ENCODE measurements around the gene F8. TPM values are rescaled to one million over a fixed set of nuclear protein-coding genes. Genes with fewer than 3 reads are reported as not detected.

Gene F8
- 5.2 and 5.9 TPM in 2 replicates for total RNA-seq (2013; cell fraction: nucleolus; rRNA removed)
- total RNA-seq (2014; rRNA removed), result 5.1 and 5.3 TPM in 2 replicates
- total RNA-seq (2014; rRNA removed; fragmentation: Illumina TruSeq; extraction: Trizol), result 3.8 and 4.8 TPM in 2 replicates
- 4.5 and 5.0 TPM in 2 replicates for total RNA-seq (2021)
- polyA plus RNA-seq (2011; ENCODE audit: low read depth), result 2.8 TPM
- 8.1 and 11.9 TPM in 2 replicates for polyA plus RNA-seq (2011; rRNA removed)
- polyA plus RNA-seq (2011; cell fraction: cytosol; rRNA removed), result 5.7 and 6.6 TPM in 2 replicates
- 2.8 and 4.1 TPM in 2 replicates for polyA plus RNA-seq (2011; cell fraction: nucleus; rRNA removed)
- polyA plus RNA-seq (2012), result 3.9 and 5.7 TPM in 2 replicates
- 6.4 and 7.4 TPM in 2 replicates for polyA plus RNA-seq (2014; fragmentation: Illumina TruSeq; extraction: Trizol)
- polyA plus RNA-seq (2014; fragmentation: Nextera tagmentation; extraction: Ambion mirVana), result 1 to 10 TPM; 3.0 to 3.7 TPM
- polyA plus RNA-seq (2014; rRNA removed), result 4.1 and 4.9 TPM in 2 replicates
- 1 to 10 TPM; 6.1 to 7.1 TPM for polyA plus RNA-seq (2016; fragmentation: Nextera tagmentation; extraction: Ambion mirVana)
- 6.6 and 7.1 TPM in 2 replicates for polyA minus RNA-seq (2011; rRNA and poly(A)+ RNA removed)
- polyA minus RNA-seq (2011; cell fraction: cytosol; rRNA and poly(A)+ RNA removed), result 1.3 and 1.8 TPM in 2 replicates
- polyA minus RNA-seq (2011; cell fraction: nucleus; rRNA and poly(A)+ RNA removed), result 2.4 and 2.5 TPM in 2 replicates
- percentile 36 among the genes with signal in this experiment for Bru-seq, nascent RNA
- BruChase-seq, experiment 1, labeled RNA remaining after a 6-hour chase, result percentile 36 among the genes with signal in this experiment
- percentile 31 among the genes with signal in this experiment for BruChase-seq, experiment 2, labeled RNA remaining after a 2-hour chase
- long read RNA-seq, experiment 1, partial matches to known transcripts, result 0 of 8 reads
- long read RNA-seq, experiment 1, other reads (novel, unspliced or antisense), result 4 of 8 reads
- long read RNA-seq, experiment 2, transcript F8-201 (5 exons, 2,620 nt), result major isoform, 20 of 27 reads
- long read RNA-seq, experiment 2, partial matches to known transcripts, result 2 of 27 reads
- long read RNA-seq, experiment 2, other reads (novel, unspliced or antisense), result 5 of 27 reads

DNA sequence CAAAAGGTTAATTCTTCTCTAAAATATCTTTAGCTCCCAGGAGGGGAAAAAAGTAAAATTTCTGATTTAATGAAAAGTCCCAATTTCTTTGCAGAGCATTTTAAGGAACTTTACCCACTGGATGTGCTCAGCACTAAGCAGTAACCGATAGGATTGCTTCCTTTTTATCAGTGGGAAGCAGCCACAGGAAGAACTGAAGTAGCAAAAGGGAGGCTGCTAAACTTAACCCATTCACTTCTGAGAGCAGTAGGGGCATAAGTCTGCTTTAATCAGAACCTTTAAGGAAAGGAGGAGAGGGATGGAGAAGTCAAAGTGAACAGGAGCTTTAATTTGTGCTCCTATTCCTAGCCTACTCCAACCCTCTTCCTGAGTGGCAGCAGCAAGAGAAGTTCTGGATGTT is at the start of gene F8:
Gene F8, minus strand, starts transcription at position 139 of the 400 bp plus-strand sequence. CDS start 171 bp downstream, outside the sequence.
- no peak for TF ChIP-seq KLF5 (IDR thresholded peaks at IDR 0.05; ENCODE audit: partially characterized antibody)
- TF ChIP-seq, protein P1, sequence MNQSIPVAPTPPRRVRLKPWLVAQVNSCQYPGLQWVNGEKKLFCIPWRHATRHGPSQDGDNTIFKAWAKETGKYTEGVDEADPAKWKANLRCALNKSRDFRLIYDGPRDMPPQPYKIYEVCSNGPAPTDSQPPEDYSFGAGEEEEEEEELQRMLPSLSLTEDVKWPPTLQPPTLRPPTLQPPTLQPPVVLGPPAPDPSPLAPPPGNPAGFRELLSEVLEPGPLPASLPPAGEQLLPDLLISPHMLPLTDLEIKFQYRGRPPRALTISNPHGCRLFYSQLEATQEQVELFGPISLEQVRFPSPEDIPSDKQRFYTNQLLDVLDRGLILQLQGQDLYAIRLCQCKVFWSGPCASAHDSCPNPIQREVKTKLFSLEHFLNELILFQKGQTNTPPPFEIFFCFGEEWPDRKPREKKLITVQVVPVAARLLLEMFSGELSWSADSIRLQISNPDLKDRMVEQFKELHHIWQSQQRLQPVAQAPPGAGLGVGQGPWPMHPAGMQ (IDR thresholded peaks at IDR 0.05; ENCODE audit: borderline replicate concordance), result no peak
- Histone ChIP-seq H3K9me3 (replicated peaks; ENCODE audit: control insufficient read depth, insufficient read depth, low read length) (no peaks in the 10 kb centered on the region), H2AFZ (ENCODE audit: control insufficient read depth, low read depth, low read length) (no peak within 1 kb of the TSS), H3K36me3 (ENCODE audit: control insufficient read depth in 2 of 2, insufficient read depth in 2 of 2, low read length in 1 of 2) (no peaks in the 10 kb centered on the region), H4K20me1 (ENCODE audit: control insufficient read depth, insufficient read depth) (no peaks in the 10 kb centered on the region), H3K4me3 (no peak within 1 kb of the TSS), H3K27me3 (replicated peaks in 1 of 2; ENCODE audit: control insufficient read depth in 2 of 2, insufficient read depth in 2 of 2, low read length in 1 of 2) (no peaks in the 10 kb centered on the region), H3K27ac (ENCODE audit: control insufficient read depth, insufficient read depth) (no peak within 1 kb of the TSS), H3K4me2 (ENCODE audit: control insufficient read depth, insufficient read depth) (no peak within 1 kb of the TSS), H3K4me1 (ENCODE audit: control insufficient read depth, insufficient read depth, low read length) (no peaks in the 10 kb centered on the region), H3K79me2 (ENCODE audit: control insufficient read depth, insufficient read depth, low read length) (peaks cover 3% of the 10 kb centered on the region; the same call in 1 of the 2 replicates), H3K9ac (ENCODE audit: control insufficient read depth, insufficient read depth, low read length) (no peak within 1 kb of the TSS)
- FAIRE-seq (no peak), ATAC-seq (no peak), DNase-seq (ENCODE audit: low read depth, low spot score) (no peak)
- in situ Hi-C loops (cut with MboI) (no loop called here), intact Hi-C loops (cut with micrococcal nuclease; ENCODE audit: unreplicated experiment) (no loop called here)
- 0% methylated on average over 1 of the region's 1 CpG for WGBS (ENCODE audit: insufficient coverage, insufficient replicate concordance, low lambda C conversion rate, missing lambda C conversion rate)
- ChIA-PET RAD21 (ENCODE audit: unreplicated experiment) (no interaction called here), SMC1A (ENCODE audit: uncharacterized antibody, unreplicated experiment) (interaction anchor here (1.3 to 1.5 kb wide), 2 partner anchors 35 to 36 kb away, joined by 3 to 4 read pairs; no protein-coding TSS in a partner anchor), POLR2A (interaction anchor here (0.5 kb wide), 1 partner anchor 293 kb away, joined by 3 read pairs; no protein-coding TSS in a partner anchor), CTCF (interaction anchor here (0.7 to 1.0 kb wide), 2 partner anchors 31 to 104 kb away, joined by 3 to 4 read pairs; no protein-coding TSS in a partner anchor)
- no TSS peak for BruUV-seq (replicated peaks)
